Measurements from ENCODE around the gene DDR2.

The DDR2 gene

GRCh38 chr1:162661336-162661735 is 29.1 kb downstream of the DDR2 start:
- Histone ChIP-seq H3K9ac (ENCODE audit: low read length) (no peak overlapping the region), H3K4me3 (ENCODE audit: low read length) (no peak overlapping the region), H3K4me1 (ENCODE audit: control insufficient read depth, low read depth, low read length) (peaks cover 8% of the 10 kb centered on the region), H3K36me3 (ENCODE audit: control insufficient read depth, low read depth, low read length) (no peaks in the 10 kb centered on the region), H3K27ac (ENCODE audit: low read length) (no peak overlapping the region), H3K9me3 (ENCODE audit: control insufficient read depth, low read depth, low read length) (no peaks in the 10 kb centered on the region), H3K27me3 (ENCODE audit: control insufficient read depth, insufficient read depth, low read length) (no peaks in the 10 kb centered on the region)

DNA sequence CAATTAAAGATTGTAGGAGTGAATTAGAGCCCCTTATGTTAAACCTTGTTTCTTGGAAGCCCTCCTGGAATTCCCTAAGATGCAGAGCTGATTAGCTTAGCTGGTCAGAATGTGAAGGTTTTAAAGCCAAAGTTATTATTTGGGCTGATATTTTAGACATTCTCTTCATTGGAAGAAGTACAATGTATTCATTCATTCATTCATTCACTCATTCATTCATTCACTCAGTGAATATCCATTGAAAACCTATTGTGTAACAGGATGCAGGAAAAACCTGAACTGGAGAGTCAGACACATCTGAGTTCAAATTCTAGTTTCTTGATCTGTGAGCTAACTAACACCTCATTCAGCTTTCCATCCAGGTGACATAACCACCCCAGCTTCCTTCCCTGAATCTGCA is 29.7 kb downstream of the DDR2 start:
- H3K27ac ChIP-seq (ENCODE audit: low read length), result no peak overlapping the region
- no peak overlapping the region for H3K4me3 ChIP-seq (ENCODE audit: low read length)
- no peaks in the 10 kb centered on the region for H3K36me3 ChIP-seq (ENCODE audit: control insufficient read depth, low read depth, low read length)
- H3K9me3 ChIP-seq (ENCODE audit: control insufficient read depth, low read depth, low read length), result no peaks in the 10 kb centered on the region
- H3K27me3 ChIP-seq (ENCODE audit: control insufficient read depth, insufficient read depth, low read length), result no peaks in the 10 kb centered on the region
- H3K4me1 ChIP-seq (ENCODE audit: control insufficient read depth, low read depth, low read length), result peaks cover 8% of the 10 kb centered on the region
- no peak overlapping the region for H3K9ac ChIP-seq (ENCODE audit: low read length)

- Histone ChIP-seq H3K27ac (ENCODE audit: low read length) (no peak overlapping the region), H3K4me3 (ENCODE audit: low read length) (no peak overlapping the region), H3K27me3 (ENCODE audit: control insufficient read depth, insufficient read depth, low read length) (no peaks in the 10 kb centered on the region), H3K36me3 (ENCODE audit: control insufficient read depth, low read depth, low read length) (no peaks in the 10 kb centered on the region), H3K9me3 (ENCODE audit: control insufficient read depth, low read depth, low read length) (no peaks in the 10 kb centered on the region), H3K4me1 (ENCODE audit: control insufficient read depth, low read depth, low read length) (peaks cover 8% of the 10 kb centered on the region), H3K9ac (ENCODE audit: low read length) (no peak overlapping the region)
Measured at GRCh38 chr1:162663086-162663485, 30.8 kb downstream of the DDR2 start.

DNA sequence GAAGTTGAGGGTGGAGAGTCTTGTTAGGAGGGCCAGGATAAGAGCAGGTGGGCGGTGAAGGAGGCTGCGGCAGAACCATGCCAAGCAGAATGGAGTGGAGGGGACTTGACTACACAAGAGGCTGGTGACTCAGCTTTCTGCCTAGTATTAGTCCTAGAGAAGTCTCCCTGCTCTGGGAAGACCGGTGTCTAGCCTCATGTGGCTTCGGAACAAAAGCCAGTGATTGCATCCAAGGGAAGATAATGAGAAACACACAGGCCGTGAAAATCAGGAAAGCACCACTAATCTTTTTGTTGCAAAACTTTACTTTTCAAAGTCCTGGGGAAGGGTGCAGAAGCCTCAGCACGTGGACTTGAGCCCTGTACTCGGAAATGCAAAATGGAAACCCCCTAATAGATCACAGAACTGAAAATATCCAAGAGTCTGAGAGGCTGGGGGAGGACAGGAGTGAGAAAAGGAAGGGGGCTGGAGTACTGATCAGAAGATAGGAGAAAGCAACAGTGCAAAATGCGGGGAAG is 31.4 kb downstream of the DDR2 start:
- no peak overlapping the region for H3K9ac ChIP-seq (ENCODE audit: low read length)
- peak overlapping the region; percentile 20 for H3K27ac ChIP-seq (ENCODE audit: low read length)
- no peaks in the 10 kb centered on the region for H3K27me3 ChIP-seq (ENCODE audit: control insufficient read depth, insufficient read depth, low read length)
- H3K4me1 ChIP-seq (ENCODE audit: control insufficient read depth, low read depth, low read length), result peaks cover 8% of the 10 kb centered on the region
- no peaks in the 10 kb centered on the region for H3K9me3 ChIP-seq (ENCODE audit: control insufficient read depth, low read depth, low read length)
- no peaks in the 10 kb centered on the region for H3K36me3 ChIP-seq (ENCODE audit: control insufficient read depth, low read depth, low read length)
- H3K4me3 ChIP-seq (ENCODE audit: low read length), result no peak overlapping the region

- Histone ChIP-seq H3K9me3 (ENCODE audit: control insufficient read depth, low read depth, low read length) (no peaks in the 10 kb centered on the region), H3K4me3 (ENCODE audit: low read length) (no peak overlapping the region), H3K27ac (ENCODE audit: low read length) (no peak overlapping the region), H3K36me3 (ENCODE audit: control insufficient read depth, low read depth, low read length) (no peaks in the 10 kb centered on the region), H3K27me3 (ENCODE audit: control insufficient read depth, insufficient read depth, low read length) (no peaks in the 10 kb centered on the region), H3K9ac (ENCODE audit: low read length) (no peak overlapping the region), H3K4me1 (ENCODE audit: control insufficient read depth, low read depth, low read length) (peaks cover 8% of the 10 kb centered on the region)
Measured at GRCh38 chr1:162666006-162666645, 33.9 kb downstream of the DDR2 start.

- no peaks in the 10 kb centered on the region for H3K36me3 ChIP-seq (ENCODE audit: control insufficient read depth, low read depth, low read length)
- H3K27ac ChIP-seq (ENCODE audit: low read length), result no peak overlapping the region
- no peak overlapping the region for H3K9ac ChIP-seq (ENCODE audit: low read length)
- peaks cover 8% of the 10 kb centered on the region for H3K4me1 ChIP-seq (ENCODE audit: control insufficient read depth, low read depth, low read length)
- H3K27me3 ChIP-seq (ENCODE audit: control insufficient read depth, insufficient read depth, low read length), result no peaks in the 10 kb centered on the region
- H3K9me3 ChIP-seq (ENCODE audit: control insufficient read depth, low read depth, low read length), result no peaks in the 10 kb centered on the region
- H3K4me3 ChIP-seq (ENCODE audit: low read length), result no peak overlapping the region
Measured at GRCh38 chr1:162667381-162668080, 35.3 kb downstream of the DDR2 start.

DNA sequence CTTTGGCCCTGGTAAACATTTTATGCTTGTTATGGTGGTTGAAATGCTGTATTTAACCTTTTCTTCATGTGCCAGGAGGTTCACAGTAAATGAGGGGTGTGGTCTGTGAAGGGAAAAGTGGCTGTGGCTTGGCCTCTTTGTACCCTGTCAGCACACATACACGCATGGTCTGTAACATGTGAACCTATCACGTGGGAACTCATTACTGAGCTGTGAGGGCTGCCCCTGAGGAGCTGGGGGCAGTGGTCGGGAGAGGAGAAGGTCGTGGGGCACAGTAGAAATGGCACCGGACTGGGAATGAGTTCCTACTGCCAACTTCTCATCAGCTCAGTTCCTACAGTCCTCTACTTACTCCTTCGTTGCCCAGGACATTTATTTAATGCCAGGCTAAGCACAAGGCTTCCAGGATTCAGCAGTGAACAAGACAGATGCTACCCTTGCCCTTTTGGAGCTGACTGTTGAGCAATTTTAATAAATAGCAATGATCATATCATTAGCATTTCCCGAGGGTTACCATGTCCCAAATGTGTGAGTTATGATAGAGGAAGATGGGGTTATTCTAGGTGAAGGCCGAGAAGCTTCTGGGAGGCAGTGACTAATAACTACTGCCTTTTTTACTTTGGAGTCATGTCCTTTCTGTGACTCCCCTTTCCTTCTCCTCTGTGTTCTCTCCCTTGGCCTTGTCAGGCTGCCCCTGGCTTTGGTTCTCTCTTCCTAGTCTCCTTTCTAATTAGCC is 38.8 kb downstream of the DDR2 start:
- Histone ChIP-seq H3K27ac (ENCODE audit: low read length) (no peak overlapping the region), H3K27me3 (ENCODE audit: control insufficient read depth, insufficient read depth, low read length) (no peaks in the 10 kb centered on the region), H3K4me3 (ENCODE audit: low read length) (no peak overlapping the region), H3K36me3 (ENCODE audit: control insufficient read depth, low read depth, low read length) (no peaks in the 10 kb centered on the region), H3K9ac (ENCODE audit: low read length) (no peak overlapping the region), H3K4me1 (ENCODE audit: control insufficient read depth, low read depth, low read length) (no peaks in the 10 kb centered on the region), H3K9me3 (ENCODE audit: control insufficient read depth, low read depth, low read length) (no peaks in the 10 kb centered on the region)

DNA sequence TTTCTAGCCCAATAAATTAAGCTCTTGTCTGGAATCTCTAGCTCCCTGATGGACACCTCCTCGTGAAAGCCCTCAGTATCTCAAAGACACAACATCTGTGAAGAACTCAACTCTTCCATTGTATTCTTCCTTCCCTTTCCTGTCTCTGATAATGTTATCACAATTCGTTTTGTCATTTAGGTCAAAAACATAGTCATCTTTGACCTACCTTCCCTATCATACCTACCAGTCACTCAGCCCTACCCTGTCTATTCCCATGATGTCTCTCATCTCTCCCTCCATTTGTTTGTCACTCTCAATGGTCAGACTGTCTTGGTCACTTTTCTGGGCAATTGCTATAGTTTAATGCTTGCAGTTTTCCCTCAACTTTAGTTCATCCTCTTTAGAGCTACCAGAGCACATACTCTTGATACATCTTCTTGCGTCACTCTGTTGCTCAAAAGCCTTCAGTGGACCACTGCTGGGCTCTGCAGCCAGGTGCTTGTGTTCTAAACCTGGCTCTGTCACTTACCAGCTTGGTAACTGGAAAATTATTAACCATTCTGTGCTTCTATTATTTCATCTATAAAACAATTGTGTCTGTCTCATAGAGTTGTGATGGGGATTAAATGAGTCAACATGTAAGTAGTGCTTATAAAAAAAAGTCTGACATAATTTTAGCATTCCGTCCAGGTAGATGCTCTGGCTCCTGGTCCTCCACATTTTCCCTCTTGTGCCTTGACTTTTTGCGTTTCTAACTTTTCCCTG is 39.6 kb downstream of the DDR2 start:
- Histone ChIP-seq H3K4me1 (ENCODE audit: control insufficient read depth, low read depth, low read length) (no peaks in the 10 kb centered on the region), H3K27ac (ENCODE audit: low read length) (no peak overlapping the region), H3K9me3 (ENCODE audit: control insufficient read depth, low read depth, low read length) (no peaks in the 10 kb centered on the region), H3K36me3 (ENCODE audit: control insufficient read depth, low read depth, low read length) (no peaks in the 10 kb centered on the region), H3K27me3 (ENCODE audit: control insufficient read depth, insufficient read depth, low read length) (no peaks in the 10 kb centered on the region), H3K9ac (ENCODE audit: low read length) (no peak overlapping the region), H3K4me3 (ENCODE audit: low read length) (no peak overlapping the region)

- no peaks in the 10 kb centered on the region for H3K4me1 ChIP-seq (ENCODE audit: control insufficient read depth, low read depth, low read length)
- no peaks in the 10 kb centered on the region for H3K36me3 ChIP-seq (ENCODE audit: control insufficient read depth, low read depth, low read length)
- no peak overlapping the region for H3K4me3 ChIP-seq (ENCODE audit: low read length)
- no peak overlapping the region for H3K9ac ChIP-seq (ENCODE audit: low read length)
- H3K27ac ChIP-seq (ENCODE audit: low read length), result no peak overlapping the region
- no peaks in the 10 kb centered on the region for H3K9me3 ChIP-seq (ENCODE audit: control insufficient read depth, low read depth, low read length)
- no peaks in the 10 kb centered on the region for H3K27me3 ChIP-seq (ENCODE audit: control insufficient read depth, insufficient read depth, low read length)
Measured at GRCh38 chr1:162672622-162673260, 40.5 kb downstream of the DDR2 start.

DNA sequence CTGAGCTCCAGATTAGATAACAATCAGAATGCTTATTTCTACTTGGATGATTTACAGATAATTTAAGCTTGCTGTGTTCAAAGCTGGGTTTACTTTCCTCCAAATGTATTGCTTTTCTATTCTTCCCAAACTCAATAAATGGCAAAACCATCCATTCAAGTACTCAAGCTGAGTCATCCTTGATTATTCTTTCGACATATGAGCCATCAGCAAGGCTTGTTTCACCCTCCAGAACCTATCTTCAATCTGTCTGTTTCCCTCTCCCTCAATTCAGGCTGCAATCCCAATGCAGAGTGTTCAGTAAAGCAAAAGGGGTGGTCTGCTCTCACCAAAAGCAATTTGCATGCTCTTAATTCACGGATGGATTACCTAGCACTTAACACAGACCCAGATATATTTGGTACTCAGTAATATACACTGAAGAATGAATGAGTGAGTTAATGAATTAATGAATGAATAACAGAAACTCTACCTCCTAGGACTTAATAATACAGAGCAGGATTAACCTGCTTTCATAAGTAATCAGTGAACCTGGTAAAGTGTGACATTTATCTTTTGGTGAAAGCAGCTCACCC is 41.9 kb downstream of the DDR2 start:
- Histone ChIP-seq H3K4me1 (ENCODE audit: control insufficient read depth, low read depth, low read length) (no peaks in the 10 kb centered on the region), H3K27ac (ENCODE audit: low read length) (no peak overlapping the region), H3K4me3 (ENCODE audit: low read length) (no peak overlapping the region), H3K9me3 (ENCODE audit: control insufficient read depth, low read depth, low read length) (no peaks in the 10 kb centered on the region), H3K9ac (ENCODE audit: low read length) (no peak overlapping the region), H3K27me3 (ENCODE audit: control insufficient read depth, insufficient read depth, low read length) (no peaks in the 10 kb centered on the region), H3K36me3 (ENCODE audit: control insufficient read depth, low read depth, low read length) (no peaks in the 10 kb centered on the region)
